Activated CD8-positive, alpha-beta memory T cell treated with anti-CD3 and anti-CD28 coated beads, Interleukin-2, amount 50 U/mL, for 1 hour (primary cell): ENCODE data around the gene S100A1.
"Not testable (repeated sequence)": the region's sequence is repeated elsewhere in the genome, so short reads cannot be mapped to it uniquely, and the experiment has no call there.

Experiments used
- DNase-seq: peaks from one replicate; pipeline ENCODE4 v3.0.0-alpha.2; 2020; ENCODE audit errors: extremely low read depth

The S100A1 gene

GRCh38 chr1:153627715-153628626, at the start of gene S100A1:
TSS of gene S100A1 (plus strand) at chr1:153628434. CDS start at chr1:153630522, 2,088 bp downstream.
- no peak for DNase-seq

- DNase-seq, result no peak
Measured at GRCh38 chr1:153578490-153578889, 49.7 kb upstream of the S100A1 start.

- DNase-seq, result no peak
Measured at GRCh38 chr1:153578936-153579335, 49.3 kb upstream of the S100A1 start.

GRCh38 chr1:153582836-153583235, 45.4 kb upstream of the S100A1 start:
- not testable (repeated sequence) for DNase-seq

- DNase-seq, result not testable (repeated sequence)
Measured at GRCh38 chr1:153583514-153583913, 44.7 kb upstream of the S100A1 start.

GRCh38 chr1:153583976-153584375, 44.3 kb upstream of the S100A1 start:
- DNase-seq, result no peak

- no peak for DNase-seq
Measured at GRCh38 chr1:153585006-153585405, 43.2 kb upstream of the S100A1 start.

GRCh38 chr1:153586347-153586746, 41.9 kb upstream of the S100A1 start:
- no peak for DNase-seq

GRCh38 chr1:153587314-153587713, 40.9 kb upstream of the S100A1 start:
- no peak for DNase-seq

GRCh38 chr1:153588033-153588432, 40.2 kb upstream of the S100A1 start:
- DNase-seq, result not testable (repeated sequence)

GRCh38 chr1:153588482-153588881, 39.8 kb upstream of the S100A1 start:
- no peak for DNase-seq

GRCh38 chr1:153592748-153593147, 35.5 kb upstream of the S100A1 start:
- no peak for DNase-seq

GRCh38 chr1:153597206-153597605, 31.0 kb upstream of the S100A1 start:
- DNase-seq, result no peak

GRCh38 chr1:153598309-153599172, 29.7 kb upstream of the S100A1 start:
- DNase-seq, result no peak

- DNase-seq, result no peak
Measured at GRCh38 chr1:153599847-153600246, 28.4 kb upstream of the S100A1 start.

GRCh38 chr1:153602749-153603148, 25.5 kb upstream of the S100A1 start:
- DNase-seq, result no peak

GRCh38 chr1:153606194-153606593, 22.0 kb upstream of the S100A1 start:
- DNase-seq, result no peak

GRCh38 chr1:153607381-153607780, 20.9 kb upstream of the S100A1 start:
- no peak for DNase-seq

- DNase-seq, result no peak
Measured at GRCh38 chr1:153608089-153608682, 20.0 kb upstream of the S100A1 start.

GRCh38 chr1:153608742-153609584, 19.3 kb upstream of the S100A1 start:
- DNase-seq, result no peak

- DNase-seq, result no peak
Measured at GRCh38 chr1:153609585-153609907, 18.7 kb upstream of the S100A1 start.
